Nephron progenitor cell (in vitro differentiated cells): ENCODE results near the gene TSSK3.
A peak's percentile ranks its signal among the peaks of the same experiment; 100 is the strongest.

Source experiments
- DNase-seq: peaks from one replicate; pipeline ENCODE4 v3.0.0; 2021
- H3K27ac Mint-ChIP-seq: 2 replicates; pipeline ENCODE4 v1.8.0; 2021; ENCODE audit warnings: mild to moderate bottlenecking, moderate library complexity, mixed read lengths
- H3K27me3 Mint-ChIP-seq: 2 replicates; pipeline ENCODE4 v1.8.0; 2021; ENCODE audit warnings: mild to moderate bottlenecking, low read depth, mixed read lengths; ENCODE audit not compliant: poor library complexity
- H3K36me3 Mint-ChIP-seq: 2 replicates; pipeline ENCODE4 v1.8.0; 2021; ENCODE audit warnings: low read depth, mixed read lengths
- H3K4me1 Mint-ChIP-seq: 2 replicates; pipeline ENCODE4 v1.8.0; 2021; ENCODE audit warnings: mixed read lengths
- H3K4me3 Mint-ChIP-seq: 2 replicates; pipeline ENCODE4 v1.8.0; 2021; ENCODE audit warnings: mild to moderate bottlenecking, moderate library complexity, mixed read lengths
- H3K9me3 Mint-ChIP-seq: 2 replicates; pipeline ENCODE4 v1.8.0; 2021; ENCODE audit warnings: mild to moderate bottlenecking, moderate library complexity, mixed read lengths
- CTCF ChIP-seq: fragments of 200-600 bp; sonication (generic); IDR thresholded peaks from 2 replicates; pipeline ENCODE4 v1.5.0; 2021; ENCODE audit warnings: antibody characterized with exemption

Gene TSSK3

GRCh38 chr1:32386676-32387392 is 24.5 kb downstream of the TSSK3 start:
- peaks cover 47% of the 10 kb centered on the region for H3K36me3 Mint-ChIP-seq
- H3K4me3 Mint-ChIP-seq, result no peak overlapping the region
- DNase-seq, result no peak
- H3K27me3 Mint-ChIP-seq, result no peaks in the 10 kb centered on the region
- H3K4me1 Mint-ChIP-seq, result no peaks in the 10 kb centered on the region
- no peak overlapping the region for H3K27ac Mint-ChIP-seq
- no peaks in the 10 kb centered on the region for H3K9me3 Mint-ChIP-seq
- no peak for TF ChIP-seq CTCF

- no peak for DNase-seq
- Mint-ChIP-seq H3K4me1 (peaks cover 12% of the 10 kb centered on the region), H3K27me3 (no peaks in the 10 kb centered on the region), H3K9me3 (no peaks in the 10 kb centered on the region), H3K36me3 (peaks cover 34% of the 10 kb centered on the region), H3K4me3 (no peak overlapping the region), H3K27ac (no peak overlapping the region)
- no peak for TF ChIP-seq CTCF
These were observed 26.3 kb downstream of the TSSK3 start for GRCh38 chr1:32388641-32389040.

- no peak overlapping the region for H3K4me3 Mint-ChIP-seq
- peaks cover 25% of the 10 kb centered on the region for H3K4me1 Mint-ChIP-seq
- H3K27ac Mint-ChIP-seq, result no peak overlapping the region
- H3K36me3 Mint-ChIP-seq, result peaks cover 12% of the 10 kb centered on the region
- TF ChIP-seq CTCF, result no peak
- DNase-seq, result no peak
- H3K9me3 Mint-ChIP-seq, result no peaks in the 10 kb centered on the region
- H3K27me3 Mint-ChIP-seq, result no peaks in the 10 kb centered on the region
These were observed 28.8 kb downstream of the TSSK3 start for GRCh38 chr1:32390904-32391870.

GRCh38 chr1:32392325-32392724 is 30.0 kb downstream of the TSSK3 start:
- H3K4me3 Mint-ChIP-seq, result peak overlapping the region; percentile 100
- TF ChIP-seq CTCF, result no peak
- H3K27ac Mint-ChIP-seq, result peak overlapping the region; percentile 34
- peaks cover 2% of the 10 kb centered on the region for H3K27me3 Mint-ChIP-seq
- peaks cover 8% of the 10 kb centered on the region for H3K9me3 Mint-ChIP-seq
- no peak for DNase-seq
- H3K36me3 Mint-ChIP-seq, result peaks cover 12% of the 10 kb centered on the region
- peaks cover 25% of the 10 kb centered on the region for H3K4me1 Mint-ChIP-seq

- peaks cover 3% of the 10 kb centered on the region for H3K27me3 Mint-ChIP-seq
- DNase-seq, result no peak
- peaks cover 25% of the 10 kb centered on the region for H3K4me1 Mint-ChIP-seq
- peak overlapping the region; percentile 100 for H3K4me3 Mint-ChIP-seq
- peaks cover 15% of the 10 kb centered on the region for H3K36me3 Mint-ChIP-seq
- H3K27ac Mint-ChIP-seq, result peak overlapping the region; percentile 100
- peaks cover 11% of the 10 kb centered on the region for H3K9me3 Mint-ChIP-seq
- no peak for TF ChIP-seq CTCF
These were observed 30.8 kb downstream of the TSSK3 start for GRCh38 chr1:32393136-32393535.
